HUDEP-2 (cell line): ENCODE results near the gene COG2.
"Not testable (repeated sequence)": the region's sequence is repeated elsewhere in the genome, so short reads cannot be mapped to it uniquely, and the experiment has no call there.

Experiments
- DNase-seq, 76 experiments: peaks; one replicate each; lab custom pipeline; 2025; ENCODE audit not compliant: unreplicated experiment in 76 of 76; lab: John Stamatoyannopoulos, UW

The COG2 gene

GRCh38 chr1:230713138-230713537 is 70.9 kb downstream of the COG2 start:
- DNase-seq = no peak

GRCh38 chr1:230713547-230713914 is 71.2 kb downstream of the COG2 start:
- no peak for DNase-seq

- no peak for DNase-seq
These were observed 71.9 kb downstream of the COG2 start, which contains the start of gene AGT for GRCh38 chr1:230713915-230714764. Gene AGT, minus strand, starts transcription at chr1:230714122. Its CDS starts 3,299 bp downstream, at chr1:230710823.

GRCh38 chr1:230715510-230715909 is 73.2 kb downstream of the COG2 start:
- no peak for DNase-seq

GRCh38 chr1:230716453-230716852 is 74.2 kb downstream of the COG2 start:
- DNase-seq = not testable (repeated sequence)

GRCh38 chr1:230717251-230717650 is 75.0 kb downstream of the COG2 start:
- DNase-seq = no peak

GRCh38 chr1:230721849-230722522 is 79.7 kb downstream of the COG2 start:
- not testable (repeated sequence) for DNase-seq

- no peak for DNase-seq
These were observed 83.2 kb downstream of the COG2 start for GRCh38 chr1:230725256-230726012.

GRCh38 chr1:230728710-230729392 is 86.6 kb downstream of the COG2 start:
- no peak for DNase-seq

- DNase-seq = no peak
These were observed 88.7 kb downstream of the COG2 start for GRCh38 chr1:230730977-230731376.

- no peak for DNase-seq
These were observed 93.2 kb downstream of the COG2 start for GRCh38 chr1:230735447-230735846.

- DNase-seq = no peak
These were observed 95.5 kb downstream of the COG2 start for GRCh38 chr1:230737622-230738262.

- DNase-seq = no peak
These were observed 97.4 kb downstream of the COG2 start for GRCh38 chr1:230739564-230740290.
